8988T (cell line): ENCODE measurements around the gene TTC31.
A peak's percentile ranks its signal among the peaks of the same experiment; 100 is the strongest.
"Not testable (repeated sequence)": the region's sequence is repeated elsewhere in the genome, so short reads cannot be mapped to it uniquely, and the experiment has no call there.

Experiments used
- DNase-seq: peaks from one replicate; pipeline ENCODE4 v3.0.0; 2011

TTC31 gene

GRCh38 chr2:74457549-74458131 is 25.2 kb upstream of the TTC31 start:
- DNase-seq, result no peak

GRCh38 chr2:74458132-74458937 is 24.5 kb upstream of the TTC31 start, which contains the start of gene WBP1:
WBP1 (plus strand) TSS chr2:74458438; CDS start chr2:74458603, 165 bp downstream.
- DNase-seq, result peak; percentile 90

DNA sequence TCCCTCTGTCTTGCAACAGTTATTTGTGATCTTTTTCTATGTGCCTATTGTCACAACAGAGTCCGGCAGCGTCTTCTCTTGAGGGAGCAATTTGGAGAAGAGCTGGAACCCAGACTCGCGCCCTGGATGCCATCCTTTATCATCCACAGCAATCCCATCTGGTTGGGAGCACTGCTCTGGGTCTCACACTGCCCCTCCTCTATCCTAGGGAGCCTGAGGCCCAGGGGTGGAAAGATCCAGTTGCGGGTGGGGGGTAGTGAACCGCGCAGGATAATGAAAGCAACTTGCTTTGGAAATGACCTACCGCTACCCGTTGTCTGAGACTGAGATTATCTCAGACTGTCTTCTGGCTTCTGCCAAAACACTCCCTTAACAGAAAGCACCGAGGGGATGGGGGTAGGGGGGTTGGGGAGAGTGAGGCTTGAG is 23.9 kb upstream of the TTC31 start:
- DNase-seq, result no peak

GRCh38 chr2:74459503-74460118 is 23.3 kb upstream of the TTC31 start:
- DNase-seq, result not testable (repeated sequence)

- not testable (repeated sequence) for DNase-seq
Measured at GRCh38 chr2:74460187-74460586, 22.7 kb upstream of the TTC31 start.

GRCh38 chr2:74461187-74462053 is 21.5 kb upstream of the TTC31 start:
- DNase-seq, result no peak

GRCh38 chr2:74462054-74462785 is 20.7 kb upstream of the TTC31 start:
- no peak for DNase-seq

GRCh38 chr2:74462786-74463105 is 20.1 kb upstream of the TTC31 start:
- no peak for DNase-seq

GRCh38 chr2:74464406-74464805 is 18.5 kb upstream of the TTC31 start:
- DNase-seq, result no peak

DNA sequence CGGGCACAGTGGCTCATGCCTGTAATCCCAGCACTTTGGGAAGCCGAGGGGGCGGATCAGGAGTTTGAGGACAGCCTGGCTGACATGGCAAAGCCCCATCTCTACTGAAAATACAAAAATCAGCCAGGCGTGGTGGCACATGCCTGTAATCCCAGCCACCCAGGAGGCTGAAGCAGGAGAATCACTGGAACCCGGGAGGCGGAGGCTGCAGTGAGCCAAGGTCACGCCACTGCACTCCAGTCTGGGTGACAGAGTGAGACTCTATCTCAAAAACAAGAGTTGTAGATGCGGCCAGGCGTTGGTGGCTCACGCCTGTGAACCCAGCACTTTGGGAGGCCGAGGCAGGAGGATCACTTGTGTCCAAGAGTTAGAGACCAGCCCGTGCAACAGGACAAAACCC is 12.1 kb upstream of the TTC31 start:
- not testable (repeated sequence) for DNase-seq

DNA sequence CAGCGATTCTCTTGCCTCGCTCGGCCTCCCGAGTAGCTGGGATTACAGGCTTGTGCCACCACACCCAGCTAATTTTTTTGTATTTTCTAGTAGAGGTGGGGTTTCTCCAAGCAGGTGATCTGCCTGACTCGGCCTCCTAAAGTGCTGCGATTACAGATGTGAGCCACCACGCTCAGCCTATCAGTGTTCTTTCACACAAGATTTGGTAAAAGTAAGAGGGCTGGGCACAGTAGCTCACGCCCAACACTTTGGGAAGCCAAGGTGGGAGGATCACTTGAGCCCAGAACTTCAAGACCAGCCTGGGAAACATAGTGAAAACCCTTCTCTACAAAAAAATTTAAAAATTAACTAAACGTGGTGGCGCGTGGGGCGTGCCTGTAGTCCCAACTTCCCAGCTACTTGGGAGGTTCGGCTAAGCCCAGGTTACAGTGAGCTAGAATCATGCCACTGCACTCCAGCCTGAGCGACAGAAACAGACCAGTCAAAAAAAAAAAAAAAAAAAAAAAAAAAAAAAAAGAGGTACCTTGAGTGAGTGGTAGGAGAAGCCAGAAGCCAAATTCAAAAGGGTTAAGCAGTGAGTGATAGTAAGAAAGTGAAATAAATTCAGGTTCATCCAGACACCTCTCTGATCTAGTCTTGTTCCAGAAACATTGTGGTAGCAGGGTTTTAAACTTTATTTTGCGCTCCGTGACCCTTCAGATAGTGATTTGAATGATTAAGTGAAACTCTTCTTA is 11.4 kb upstream of the TTC31 start:
- no peak for DNase-seq

DNA sequence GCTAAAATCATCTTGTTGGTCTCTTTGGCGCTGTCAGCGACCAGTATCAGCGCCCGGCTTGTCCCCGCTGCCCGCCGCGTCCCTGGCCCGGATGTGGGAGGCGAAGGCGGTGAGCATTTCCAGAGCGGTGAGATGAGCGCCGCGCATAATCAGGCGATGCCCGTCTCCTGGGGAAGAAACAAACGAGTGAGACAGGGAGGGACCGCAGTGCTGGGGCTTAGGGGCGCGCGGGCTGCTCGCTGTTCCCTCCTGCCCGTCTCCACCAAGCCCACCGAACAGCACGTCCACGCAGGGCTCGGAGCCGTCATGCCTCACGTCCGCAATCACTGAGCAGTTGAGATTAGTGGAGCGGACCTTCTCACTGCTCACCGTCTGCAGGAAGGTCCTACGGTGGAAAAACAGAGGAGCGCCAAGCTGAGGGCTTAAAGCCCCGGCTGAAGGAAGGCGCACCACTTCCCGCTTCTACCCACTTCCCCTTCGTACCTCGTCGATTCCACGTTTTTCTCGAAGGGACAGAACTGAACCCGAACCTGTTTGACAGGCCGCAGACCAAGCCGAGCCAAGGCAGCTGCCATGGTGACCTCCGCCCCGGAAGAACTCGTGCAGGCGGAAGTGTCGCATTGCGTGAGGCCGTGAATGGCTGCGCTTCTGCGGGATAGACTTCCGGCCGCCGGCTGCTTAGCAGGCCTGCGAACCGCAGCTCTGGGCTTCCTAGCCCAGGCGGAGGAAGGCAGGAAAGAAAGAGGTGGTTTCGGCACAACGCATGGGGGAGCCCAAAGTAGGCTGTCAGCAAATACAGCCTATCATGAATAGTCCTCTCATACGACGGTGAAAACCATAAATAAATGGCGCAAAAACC is 10.6 kb upstream of the TTC31 start, which contains the start of gene MRPL53:
Gene MRPL53, minus strand, starts transcription at position 595 of the 859 bp plus-strand sequence. Its CDS starts 20 bp downstream, at position 575.
- DNase-seq, result no peak

DNA sequence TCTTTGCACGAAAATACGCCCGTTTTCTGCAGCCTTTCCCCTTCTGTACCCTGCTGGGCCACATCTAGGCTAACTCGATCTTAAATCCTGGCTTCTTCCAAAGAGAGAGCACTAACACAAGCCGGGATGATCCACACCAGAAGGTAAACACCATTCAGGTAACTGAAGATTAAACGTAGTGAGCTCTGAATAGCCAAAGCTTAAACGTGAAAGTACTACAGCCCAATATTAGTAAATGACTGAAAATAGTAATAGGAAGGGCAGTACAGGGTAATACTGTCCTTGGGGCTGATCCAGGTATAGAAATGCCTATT is 10.0 kb upstream of the TTC31 start:
- no peak for DNase-seq

GRCh38 chr2:74474481-74474880 is 8.4 kb upstream of the TTC31 start:
- no peak for DNase-seq

DNA sequence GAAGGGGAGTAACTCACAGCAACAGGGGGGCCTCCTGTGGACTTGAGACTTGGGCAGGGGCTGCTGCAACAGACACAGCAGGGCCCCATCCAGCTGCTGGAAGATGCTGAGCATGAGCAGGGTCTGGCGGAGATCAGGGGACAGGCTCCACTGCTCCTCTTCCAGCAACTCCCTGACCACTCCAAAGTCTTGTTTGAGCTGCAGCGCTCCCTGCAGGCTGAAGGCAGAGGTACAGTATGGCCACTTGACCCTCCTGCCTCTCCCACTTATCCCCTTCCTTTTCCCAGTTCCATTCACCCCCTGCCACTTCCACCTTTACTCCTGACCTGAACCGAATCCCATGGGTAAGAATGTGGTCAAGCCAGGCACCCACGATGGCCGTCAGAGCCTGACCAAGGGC is 8.0 kb upstream of the TTC31 start:
- DNase-seq, result no peak

DNA sequence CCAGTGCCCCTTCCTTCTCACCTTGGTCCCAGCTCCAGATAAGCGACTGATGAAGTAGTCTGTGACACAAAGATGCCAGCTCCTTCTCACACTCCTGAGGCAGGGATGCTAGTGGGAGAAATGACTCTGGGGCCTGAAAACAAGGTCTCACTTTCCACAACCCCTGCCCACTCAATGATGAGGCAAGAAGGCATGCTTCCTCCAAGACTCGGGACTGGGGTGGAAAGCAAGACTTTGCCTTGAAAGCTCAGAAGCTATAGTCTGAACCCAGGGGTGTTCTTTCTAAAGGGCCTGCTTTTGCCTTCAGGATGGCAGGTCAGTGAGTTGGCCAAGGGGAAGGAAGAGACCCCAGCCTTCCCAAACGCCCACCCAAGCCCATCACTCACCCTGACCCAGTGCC is 1.4 kb upstream of the TTC31 start:
- no peak for DNase-seq

- DNase-seq, result no peak
Measured at GRCh38 chr2:74481961-74482800, 700 bp upstream of the TTC31 start.

DNA sequence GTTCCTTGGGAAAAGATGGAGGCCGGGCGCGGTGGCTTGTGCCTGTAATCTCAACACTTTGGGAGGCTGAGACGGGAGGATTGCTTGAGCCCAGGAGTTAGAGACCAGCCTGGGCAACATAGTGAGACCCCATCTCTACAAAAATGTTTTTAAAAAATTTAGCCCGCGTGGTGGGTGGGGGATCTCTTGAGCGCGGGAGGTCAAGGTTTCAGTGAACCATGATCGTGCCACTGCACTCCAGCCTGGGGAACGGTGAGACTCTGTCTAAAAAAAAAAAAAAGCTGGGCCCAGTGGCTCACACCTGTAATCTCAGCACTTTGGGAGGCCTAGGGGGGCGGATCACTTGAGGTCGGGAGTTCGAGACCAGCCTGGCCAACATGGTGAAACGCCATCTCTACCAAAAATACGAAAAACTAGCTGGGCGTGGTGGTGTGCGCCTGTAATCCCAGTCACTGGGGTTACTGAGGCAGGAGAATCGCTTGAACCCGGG is 839 bp downstream of the TTC31 start:
- DNase-seq, result not testable (repeated sequence)

GRCh38 chr2:74486141-74486540 is 3.3 kb downstream of the TTC31 start:
- DNase-seq, result no peak
